ENCODE results near the gene PPIP5K1. TPM values are rescaled to one million over a fixed set of nuclear protein-coding genes. Genes with fewer than 3 reads are reported as not detected.

PPIP5K1 gene
- total RNA-seq, 2 experiments from 2014 or later = 67.5 to 89.8 TPM

- no peak for TF ChIP-seq EZH2phosphoT487 (IDR thresholded peaks at IDR 0.05; ENCODE audit: borderline replicate concordance, low read depth, low read length)
- TF ChIP-seq, protein P1, sequence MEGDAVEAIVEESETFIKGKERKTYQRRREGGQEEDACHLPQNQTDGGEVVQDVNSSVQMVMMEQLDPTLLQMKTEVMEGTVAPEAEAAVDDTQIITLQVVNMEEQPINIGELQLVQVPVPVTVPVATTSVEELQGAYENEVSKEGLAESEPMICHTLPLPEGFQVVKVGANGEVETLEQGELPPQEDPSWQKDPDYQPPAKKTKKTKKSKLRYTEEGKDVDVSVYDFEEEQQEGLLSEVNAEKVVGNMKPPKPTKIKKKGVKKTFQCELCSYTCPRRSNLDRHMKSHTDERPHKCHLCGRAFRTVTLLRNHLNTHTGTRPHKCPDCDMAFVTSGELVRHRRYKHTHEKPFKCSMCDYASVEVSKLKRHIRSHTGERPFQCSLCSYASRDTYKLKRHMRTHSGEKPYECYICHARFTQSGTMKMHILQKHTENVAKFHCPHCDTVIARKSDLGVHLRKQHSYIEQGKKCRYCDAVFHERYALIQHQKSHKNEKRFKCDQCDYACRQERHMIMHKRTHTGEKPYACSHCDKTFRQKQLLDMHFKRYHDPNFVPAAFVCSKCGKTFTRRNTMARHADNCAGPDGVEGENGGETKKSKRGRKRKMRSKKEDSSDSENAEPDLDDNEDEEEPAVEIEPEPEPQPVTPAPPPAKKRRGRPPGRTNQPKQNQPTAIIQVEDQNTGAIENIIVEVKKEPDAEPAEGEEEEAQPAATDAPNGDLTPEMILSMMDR (conservative IDR thresholded peaks at IDR 0.05; ENCODE audit: low read length) = no peak
- Histone ChIP-seq H3K27ac (ENCODE audit: low read depth, low read length, poor library complexity, severe bottlenecking) (no peak overlapping the region), H3K9me2 (ENCODE audit: insufficient read depth, low read length) (no peaks in the 10 kb centered on the region), H3K4me1 (ENCODE audit: insufficient read depth, low read length, poor library complexity, severe bottlenecking) (peaks cover 13% of the 10 kb centered on the region), H3K9me3 (ENCODE audit: low read length) (no peaks in the 10 kb centered on the region), H4K20me1 (ENCODE audit: insufficient read depth, low read length) (no peaks in the 10 kb centered on the region), H3K36me3 (ENCODE audit: insufficient read depth, low read length) (peaks cover 5% of the 10 kb centered on the region; the same call in 1 of the 2 replicates), H2AFZ (ENCODE audit: low read length) (no peak overlapping the region), H3K4me2 (ENCODE audit: low read length) (no peak overlapping the region), H3K4me3 (ENCODE audit: low read depth, low read length, poor library complexity, severe bottlenecking) (no peak overlapping the region), H3K79me2 (ENCODE audit: insufficient read depth, low read depth, low read length) (no peaks in the 10 kb centered on the region)
- ChIA-PET CTCF (ENCODE audit: unreplicated experiment) (no interaction called here), POLR2A (interaction anchor here (0.6 kb wide), 1 partner anchor 298 kb away, joined by 5 read pairs; the partner anchor contains the start of gene MFAP1)
- BruUV-seq (replicated peaks) = no TSS peak
- DNase-seq (ENCODE audit: low spot score) = no peak
- intact Hi-C loops (cut with micrococcal nuclease; ENCODE audit: unreplicated experiment) = no loop called here
These were observed 62.8 kb downstream of the PPIP5K1 start for GRCh38 chr15:43527016-43527801.

DNA sequence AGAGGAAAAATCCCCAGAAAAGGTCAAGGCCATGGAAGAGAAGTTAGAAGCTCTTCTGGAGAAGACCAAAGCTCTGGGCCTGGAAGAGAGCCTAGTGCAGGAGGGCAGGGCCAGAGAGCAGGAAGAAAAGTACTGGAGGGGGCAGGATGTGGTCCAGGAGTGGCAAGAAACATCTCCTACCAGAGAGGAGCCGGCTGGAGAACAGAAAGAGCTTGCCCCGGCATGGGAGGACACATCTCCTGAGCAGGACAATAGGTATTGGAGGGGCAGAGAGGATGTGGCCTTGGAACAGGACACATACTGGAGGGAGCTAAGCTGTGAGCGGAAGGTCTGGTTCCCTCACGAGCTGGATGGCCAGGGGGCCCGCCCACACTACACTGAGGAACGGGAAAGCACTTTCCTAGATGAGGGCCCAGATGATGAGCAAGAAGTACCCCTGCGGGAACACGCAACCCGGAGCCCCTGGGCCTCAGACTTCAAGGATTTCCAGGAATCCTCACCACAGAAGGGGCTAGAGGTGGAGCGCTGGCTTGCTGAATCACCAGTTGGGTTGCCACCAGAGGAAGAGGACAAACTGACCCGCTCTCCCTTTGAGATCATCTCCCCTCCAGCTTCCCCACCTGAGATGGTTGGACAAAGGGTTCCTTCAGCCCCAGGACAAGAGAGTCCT is 63.6 kb downstream of the PPIP5K1 start:
- no peak overlapping the region for H3K4me2 ChIP-seq (ENCODE audit: low read length)
- DNase-seq (ENCODE audit: low spot score) = no peak
- H3K79me2 ChIP-seq (ENCODE audit: insufficient read depth, low read depth, low read length) = no peaks in the 10 kb centered on the region
- H3K36me3 ChIP-seq (ENCODE audit: insufficient read depth, low read length) = peaks cover 5% of the 10 kb centered on the region; the same call in 1 of the 2 replicates
- ChIA-PET POLR2A (interaction anchor here (0.6 kb wide), 1 partner anchor 20 kb away, joined by 4 read pairs; no protein-coding TSS in a partner anchor), CTCF (ENCODE audit: unreplicated experiment) (no interaction called here)
- no peak overlapping the region for H3K27ac ChIP-seq (ENCODE audit: low read depth, low read length, poor library complexity, severe bottlenecking)
- H3K9me2 ChIP-seq (ENCODE audit: insufficient read depth, low read length) = no peaks in the 10 kb centered on the region
- TF ChIP-seq, protein P1 (conservative IDR thresholded peaks at IDR 0.05; ENCODE audit: low read length) = no peak
- TF ChIP-seq EZH2phosphoT487 (IDR thresholded peaks at IDR 0.05; ENCODE audit: borderline replicate concordance, low read depth, low read length) = no peak
- BruUV-seq (replicated peaks) = no TSS peak
- intact Hi-C loops (cut with micrococcal nuclease; ENCODE audit: unreplicated experiment) = no loop called here
- H3K9me3 ChIP-seq (ENCODE audit: low read length) = no peaks in the 10 kb centered on the region
- peaks cover 13% of the 10 kb centered on the region for H3K4me1 ChIP-seq (ENCODE audit: insufficient read depth, low read length, poor library complexity, severe bottlenecking)
- no peak overlapping the region for H3K4me3 ChIP-seq (ENCODE audit: low read depth, low read length, poor library complexity, severe bottlenecking)
- no peaks in the 10 kb centered on the region for H4K20me1 ChIP-seq (ENCODE audit: insufficient read depth, low read length)
- no peak overlapping the region for H2AFZ ChIP-seq (ENCODE audit: low read length)
